Measurements from ENCODE around the gene ATG3. TPM values are rescaled to one million over a fixed set of nuclear protein-coding genes. Genes with fewer than 3 reads are reported as not detected.

Gene ATG3
- total RNA-seq, 1 experiment from 2014 or later: 52.3 TPM

- Histone ChIP-seq H3K9me3 (no peaks in the 10 kb centered on the region), H3K36me3 (ENCODE audit: control insufficient read depth, insufficient read depth, low read length) (no peaks in the 10 kb centered on the region), H3K4me3 (ENCODE audit: low read depth, low read length) (no peak overlapping the region), H3K27me3 (replicated peaks; ENCODE audit: control insufficient read depth, insufficient read depth, low read length) (no peaks in the 10 kb centered on the region), H3K4me1 (no peaks in the 10 kb centered on the region)
- intact Hi-C loops (cut with micrococcal nuclease; ENCODE audit: unreplicated experiment): no loop called here
- TF ChIP-seq CTCF (IDR thresholded peaks at IDR 0.05; ENCODE audit: insufficient read depth in 1 of 2, low read depth in 1 of 2, low read length in 1 of 2, severe bottlenecking in 1 of 2, unreplicated experiment in 1 of 2): no peak
- Mint-ChIP-seq H3K27me3 (ENCODE audit: insufficient read depth, unreplicated experiment) (no peaks in the 10 kb centered on the region), H3K4me1 (ENCODE audit: low read depth, unreplicated experiment) (no peaks in the 10 kb centered on the region), H3K9me3 (ENCODE audit: unreplicated experiment) (no peaks in the 10 kb centered on the region), H3K4me3 (ENCODE audit: unreplicated experiment) (no peak overlapping the region), H3K27ac (ENCODE audit: unreplicated experiment) (no peak overlapping the region), H3K36me3 (ENCODE audit: insufficient read depth, unreplicated experiment) (no peaks in the 10 kb centered on the region)
- ChIA-PET CTCF (no interaction called here), POLR2A (no interaction called here)
- no peak for DNase-seq
- no TSS peak for BruUV-seq (replicated peaks)
Measured at GRCh38 chr3:112500621-112501020, 61.1 kb downstream of the ATG3 start.

- Histone ChIP-seq H3K4me1 (no peaks in the 10 kb centered on the region), H3K4me3 (ENCODE audit: low read depth, low read length) (no peak within 1 kb of the TSS), H3K9me3 (no peaks in the 10 kb centered on the region), H3K27me3 (replicated peaks; ENCODE audit: control insufficient read depth, insufficient read depth, low read length) (no peaks in the 10 kb centered on the region), H3K36me3 (ENCODE audit: control insufficient read depth, insufficient read depth, low read length) (no peaks in the 10 kb centered on the region)
- Mint-ChIP-seq H3K4me1 (ENCODE audit: low read depth, unreplicated experiment) (no peaks in the 10 kb centered on the region), H3K27ac (ENCODE audit: unreplicated experiment) (no peak within 1 kb of the TSS), H3K36me3 (ENCODE audit: insufficient read depth, unreplicated experiment) (no peaks in the 10 kb centered on the region), H3K27me3 (ENCODE audit: insufficient read depth, unreplicated experiment) (no peaks in the 10 kb centered on the region), H3K9me3 (ENCODE audit: unreplicated experiment) (no peaks in the 10 kb centered on the region), H3K4me3 (ENCODE audit: unreplicated experiment) (no peak within 1 kb of the TSS)
- intact Hi-C loops (cut with micrococcal nuclease; ENCODE audit: unreplicated experiment): no loop called here
- no peak for TF ChIP-seq CTCF (IDR thresholded peaks at IDR 0.05; ENCODE audit: insufficient read depth in 1 of 2, low read depth in 1 of 2, low read length in 1 of 2, severe bottlenecking in 1 of 2, unreplicated experiment in 1 of 2)
- CTCF ChIA-PET: interaction anchor here (0.7 kb wide), 1 partner anchor 398 kb away, joined by 3 read pairs; no protein-coding TSS in a partner anchor
- BruUV-seq (replicated peaks): no TSS peak
- POLR2A ChIA-PET: no interaction called here
- DNase-seq: no peak
Measured at GRCh38 chr3:112498914-112499711, 62.6 kb downstream of the ATG3 start, which contains the start of gene BTLA. Gene BTLA, minus strand, starts transcription at chr3:112499472. Its CDS starts 114 bp downstream, at chr3:112499358.

- H3K27ac Mint-ChIP-seq (ENCODE audit: unreplicated experiment): no peak overlapping the region
- H3K36me3 Mint-ChIP-seq (ENCODE audit: insufficient read depth, unreplicated experiment): no peaks in the 10 kb centered on the region
- no peaks in the 10 kb centered on the region for H3K4me1 ChIP-seq
- no peaks in the 10 kb centered on the region for H3K36me3 ChIP-seq (ENCODE audit: control insufficient read depth, insufficient read depth, low read length)
- H3K9me3 ChIP-seq: no peaks in the 10 kb centered on the region
- POLR2A ChIA-PET: no interaction called here
- intact Hi-C loops (cut with micrococcal nuclease; ENCODE audit: unreplicated experiment): no loop called here
- DNase-seq: no peak
- no peak for TF ChIP-seq CTCF (IDR thresholded peaks at IDR 0.05; ENCODE audit: insufficient read depth in 1 of 2, low read depth in 1 of 2, low read length in 1 of 2, severe bottlenecking in 1 of 2, unreplicated experiment in 1 of 2)
- no peak overlapping the region for H3K4me3 Mint-ChIP-seq (ENCODE audit: unreplicated experiment)
- no peaks in the 10 kb centered on the region for H3K27me3 ChIP-seq (replicated peaks; ENCODE audit: control insufficient read depth, insufficient read depth, low read length)
- no peaks in the 10 kb centered on the region for H3K27me3 Mint-ChIP-seq (ENCODE audit: insufficient read depth, unreplicated experiment)
- no peak overlapping the region for H3K4me3 ChIP-seq (ENCODE audit: low read depth, low read length)
- no peaks in the 10 kb centered on the region for H3K9me3 Mint-ChIP-seq (ENCODE audit: unreplicated experiment)
- no peaks in the 10 kb centered on the region for H3K4me1 Mint-ChIP-seq (ENCODE audit: low read depth, unreplicated experiment)
- CTCF ChIA-PET: no interaction called here
- BruUV-seq (replicated peaks): no TSS peak
Measured at GRCh38 chr3:112497897-112498548, 63.7 kb downstream of the ATG3 start.

Measured in Caco-2 (cell line).